DLD1 (cell line): Measurements from ENCODE around the gene AP4M1.
"Not testable (repeated sequence)": the region's sequence is repeated elsewhere in the genome, so short reads cannot be mapped to it uniquely, and the experiment has no call there.

Experiments
- in situ Hi-C: cut with HindIII; loops from 2 replicates; pipeline ENCODE4 v1.10.0; 2017; ENCODE audit warnings: low sequenced_read_pairs

AP4M1 gene

DNA sequence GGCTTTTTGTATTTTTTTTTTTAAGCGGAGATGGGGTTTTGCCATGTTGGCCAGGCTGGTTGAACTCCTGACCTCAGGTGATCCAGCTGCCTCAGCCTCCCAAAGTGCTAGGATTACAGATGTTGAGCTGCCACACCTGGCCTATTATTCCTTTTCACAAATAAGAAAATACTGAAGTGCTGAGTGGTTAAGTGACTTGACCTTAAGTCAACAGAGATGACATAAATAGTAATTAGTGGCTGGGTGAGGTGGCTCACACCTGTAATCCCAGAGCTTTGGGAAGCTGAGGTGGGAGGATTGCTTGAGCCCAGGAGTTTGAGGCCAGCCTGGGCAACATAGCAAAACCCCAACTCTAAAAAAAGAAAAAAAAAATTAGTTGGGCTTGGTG, 28.8 kb downstream of the AP4M1 start:
- in situ Hi-C loops, result not testable (repeated sequence)

DNA sequence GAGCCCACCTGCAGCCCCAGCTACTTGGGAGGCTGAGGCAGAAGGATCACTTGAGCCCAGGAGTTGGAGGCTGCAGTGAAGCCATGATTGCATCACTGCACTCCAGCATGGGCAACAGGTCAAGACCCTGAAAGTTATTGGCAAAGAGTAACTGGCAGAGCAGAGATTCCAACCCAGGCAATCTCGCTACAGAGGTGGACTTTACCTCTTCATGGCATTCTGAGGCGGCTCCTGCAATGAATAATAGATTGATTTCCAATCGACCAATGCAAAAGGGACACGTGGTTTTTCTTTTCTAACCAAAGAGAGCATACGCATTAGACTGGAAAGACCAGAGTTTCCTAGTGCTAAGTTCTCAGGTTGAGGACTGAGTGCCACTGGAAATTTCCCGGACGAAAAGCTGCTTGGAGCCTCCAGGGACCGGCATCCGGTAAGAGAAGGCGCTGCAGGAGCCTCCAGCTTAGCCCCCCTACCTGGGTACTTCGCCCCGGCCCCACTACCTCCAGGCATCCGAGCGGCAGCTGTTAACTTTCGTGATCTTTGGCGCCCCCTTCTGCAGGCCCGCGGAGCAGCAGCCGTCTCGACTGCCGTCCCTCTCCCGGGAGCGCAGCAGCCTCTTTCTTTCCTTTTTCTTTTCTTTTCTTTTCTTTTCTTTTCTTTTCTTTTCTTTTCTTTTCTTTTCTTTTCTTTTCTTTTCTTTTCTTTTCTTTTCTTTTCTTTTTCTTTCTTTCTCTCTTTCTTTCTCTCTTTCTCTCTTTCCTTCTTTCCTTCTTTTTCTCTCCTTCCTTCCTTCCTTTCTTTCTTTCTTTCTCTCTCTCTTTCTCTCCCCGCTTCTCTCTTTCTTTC, 29.4 kb downstream of the AP4M1 start:
- in situ Hi-C loops, result no loop called here

DNA sequence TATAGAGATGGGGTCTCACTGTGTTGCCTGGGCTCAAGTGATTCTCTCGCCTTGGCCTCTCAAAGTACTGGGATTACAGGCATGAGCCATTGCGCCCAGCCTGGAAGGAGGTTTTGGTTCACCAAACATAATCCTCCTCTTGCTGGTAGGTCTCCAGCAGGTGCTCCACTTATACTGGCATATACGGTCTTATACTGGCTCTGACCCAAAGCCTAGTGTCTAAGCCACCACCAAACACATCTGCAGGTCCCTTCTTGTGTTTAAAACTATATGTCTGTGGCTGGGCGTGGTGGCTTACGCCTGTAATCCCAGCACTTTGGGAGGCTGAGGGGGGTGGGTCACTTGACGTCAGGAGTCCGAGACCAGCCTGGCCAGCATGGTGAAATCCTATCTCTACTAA, 30.7 kb downstream of the AP4M1 start:
- in situ Hi-C loops, result no loop called here

DNA sequence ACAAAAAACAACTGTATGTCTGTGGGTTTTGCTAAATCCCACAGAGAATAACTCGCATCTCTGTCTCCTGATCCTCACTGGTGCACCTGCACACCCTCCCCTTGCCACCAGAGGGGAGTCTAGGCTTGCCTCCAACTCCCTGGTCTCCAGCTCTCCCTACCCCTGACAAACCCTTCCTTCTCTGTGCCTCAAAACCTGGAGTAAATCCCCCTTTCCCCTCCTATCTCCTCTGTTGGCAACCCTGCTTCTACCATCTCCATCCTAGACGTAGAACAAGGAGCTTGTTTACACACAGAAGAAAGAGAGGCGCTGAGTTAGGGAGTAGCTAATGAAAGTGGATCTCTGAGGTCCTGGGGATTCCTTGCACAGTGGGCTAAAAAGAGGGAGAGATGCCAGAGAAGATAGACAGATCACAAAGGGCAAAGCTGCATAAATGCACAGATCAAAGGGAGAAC, 31.3 kb downstream of the AP4M1 start:
- in situ Hi-C loops, result no loop called here

DNA sequence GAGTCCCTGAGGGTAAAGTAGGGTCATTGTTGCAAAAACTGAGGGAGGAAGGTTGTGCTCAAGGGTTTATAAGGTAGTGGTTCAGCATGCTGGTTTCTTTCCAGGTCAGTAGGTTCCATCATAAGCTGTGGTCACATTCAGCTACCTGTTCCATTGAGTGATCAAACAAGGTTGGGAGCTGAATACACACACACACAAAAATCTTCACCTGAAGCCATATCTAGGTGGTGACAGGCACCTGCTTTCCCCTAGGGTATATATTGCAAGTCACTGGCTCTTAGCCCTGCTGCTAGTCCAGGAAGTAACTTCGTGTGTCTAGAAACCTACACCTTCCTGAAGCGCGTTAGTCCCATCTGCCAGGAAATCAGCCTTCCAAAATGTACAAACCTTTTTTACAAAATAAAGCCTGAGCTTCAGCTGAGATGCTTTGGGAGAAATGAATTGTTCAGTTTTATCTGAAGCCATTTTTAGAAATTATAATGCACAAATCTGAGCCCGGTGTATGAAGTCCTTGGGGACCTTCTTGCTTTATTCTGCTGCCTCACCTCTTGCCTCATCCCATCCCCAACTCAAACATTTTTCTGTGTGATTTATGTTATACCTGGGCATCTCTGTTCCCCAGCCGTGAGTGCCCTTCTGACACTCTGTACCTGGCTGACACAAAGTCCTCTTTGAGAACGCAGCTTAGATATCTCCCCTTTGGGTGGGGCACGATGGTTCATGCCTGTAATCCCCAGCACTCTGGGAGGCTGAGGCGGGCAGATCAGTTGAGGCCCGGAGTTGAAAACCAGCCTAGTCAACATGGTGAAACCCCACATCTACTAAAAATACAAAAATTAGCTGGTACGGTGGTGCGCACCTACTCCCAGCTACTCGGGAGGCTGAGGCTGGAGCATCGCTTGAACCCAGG, 36.7 kb downstream of the AP4M1 start:
- in situ Hi-C loops, result no loop called here

DNA sequence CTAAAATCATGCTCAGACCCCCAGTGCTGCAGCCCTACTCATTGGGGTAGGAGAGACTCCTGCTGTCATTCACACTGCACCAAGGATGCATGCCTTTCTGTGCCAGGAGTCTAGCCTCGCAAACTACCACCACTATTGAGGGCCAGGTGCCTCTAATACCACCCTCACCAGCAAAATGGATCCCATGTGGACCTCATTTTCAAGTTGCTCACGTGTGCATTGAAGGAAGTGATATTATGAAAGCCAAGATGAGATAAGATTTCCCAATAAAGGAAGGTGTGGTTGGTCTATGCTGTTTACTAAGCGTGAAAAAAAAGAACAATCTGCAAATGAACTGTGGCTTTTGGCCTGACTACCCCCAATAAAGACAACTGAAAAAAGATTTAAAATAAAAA, 40.1 kb downstream of the AP4M1 start:
- in situ Hi-C loops, result no loop called here

DNA sequence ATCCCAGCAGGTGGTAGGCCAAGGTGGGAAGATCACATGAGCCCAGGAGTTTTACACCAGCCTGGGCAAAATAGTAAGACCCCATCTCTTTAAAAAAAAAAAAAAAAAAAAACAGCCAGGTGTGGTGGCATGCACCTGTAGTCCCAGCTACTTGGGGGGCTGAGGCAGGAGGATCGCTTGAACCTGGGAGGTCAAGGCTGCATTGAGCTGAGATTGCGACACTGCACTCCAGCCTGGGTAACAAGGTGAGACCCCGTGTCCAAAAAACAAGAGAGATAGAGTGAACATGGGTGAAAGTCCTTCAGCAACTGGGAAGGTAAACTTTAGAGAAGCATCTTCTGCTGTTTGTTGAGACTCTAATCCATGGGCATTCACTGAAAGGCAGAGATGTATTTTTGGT, 41.0 kb downstream of the AP4M1 start:
- in situ Hi-C loops, result no loop called here

DNA sequence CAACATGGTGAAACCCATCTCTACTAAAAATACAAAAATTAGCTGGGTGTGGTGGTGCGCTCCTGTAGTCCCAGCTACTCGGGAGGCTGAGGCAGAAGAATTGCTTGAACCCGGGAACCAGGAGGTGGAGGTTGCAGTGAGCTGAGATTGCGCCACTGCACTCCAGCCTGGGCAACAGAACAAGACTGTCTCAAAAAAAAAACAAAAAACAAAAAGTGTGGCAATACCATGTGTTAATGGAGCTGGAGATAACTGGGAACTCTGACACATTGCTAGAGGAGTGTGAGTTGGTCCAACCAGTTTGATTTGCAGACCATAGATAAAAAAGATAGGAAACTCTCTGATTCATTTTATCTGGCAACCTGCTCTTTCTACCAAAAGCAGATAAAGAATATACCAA, 44.9 kb downstream of the AP4M1 start:
- in situ Hi-C loops, result not testable (repeated sequence)

DNA sequence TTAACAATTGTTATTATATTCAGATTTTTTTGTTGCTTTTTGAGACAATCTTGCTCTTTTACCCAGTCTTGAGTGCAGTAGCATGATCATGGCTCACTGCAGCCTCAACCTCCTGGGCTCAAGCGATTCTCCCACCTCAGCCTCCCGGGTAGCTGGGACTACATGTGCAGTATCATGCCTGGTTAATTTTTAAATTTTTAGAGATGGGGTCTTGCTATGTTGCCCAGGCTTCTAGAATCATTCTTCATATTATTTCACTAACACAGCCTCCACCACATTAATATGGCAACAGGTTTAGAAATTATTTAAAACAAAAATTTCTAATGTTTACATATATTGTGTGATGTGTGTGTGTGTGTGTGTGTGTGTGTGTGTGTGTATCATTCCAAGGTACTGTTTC, 45.8 kb downstream of the AP4M1 start:
- in situ Hi-C loops, result no loop called here

DNA sequence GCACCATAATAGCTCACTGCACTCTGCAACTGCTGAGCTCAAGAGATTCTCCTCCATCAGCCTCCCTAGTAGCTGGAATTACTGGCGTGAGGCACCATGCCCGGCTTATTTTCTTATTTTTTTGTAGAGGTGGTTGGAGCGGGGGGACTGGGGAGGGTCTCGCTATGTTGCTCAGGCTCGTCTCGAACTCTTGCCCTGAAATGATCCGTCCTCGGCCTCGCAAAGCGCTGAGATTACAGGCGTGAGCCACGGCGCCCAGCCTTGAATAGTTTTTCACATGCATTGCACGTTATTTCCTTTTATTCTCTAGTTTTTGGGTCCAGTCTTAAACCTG, 46.7 kb downstream of the AP4M1 start:
- in situ Hi-C loops, result no loop called here

DNA sequence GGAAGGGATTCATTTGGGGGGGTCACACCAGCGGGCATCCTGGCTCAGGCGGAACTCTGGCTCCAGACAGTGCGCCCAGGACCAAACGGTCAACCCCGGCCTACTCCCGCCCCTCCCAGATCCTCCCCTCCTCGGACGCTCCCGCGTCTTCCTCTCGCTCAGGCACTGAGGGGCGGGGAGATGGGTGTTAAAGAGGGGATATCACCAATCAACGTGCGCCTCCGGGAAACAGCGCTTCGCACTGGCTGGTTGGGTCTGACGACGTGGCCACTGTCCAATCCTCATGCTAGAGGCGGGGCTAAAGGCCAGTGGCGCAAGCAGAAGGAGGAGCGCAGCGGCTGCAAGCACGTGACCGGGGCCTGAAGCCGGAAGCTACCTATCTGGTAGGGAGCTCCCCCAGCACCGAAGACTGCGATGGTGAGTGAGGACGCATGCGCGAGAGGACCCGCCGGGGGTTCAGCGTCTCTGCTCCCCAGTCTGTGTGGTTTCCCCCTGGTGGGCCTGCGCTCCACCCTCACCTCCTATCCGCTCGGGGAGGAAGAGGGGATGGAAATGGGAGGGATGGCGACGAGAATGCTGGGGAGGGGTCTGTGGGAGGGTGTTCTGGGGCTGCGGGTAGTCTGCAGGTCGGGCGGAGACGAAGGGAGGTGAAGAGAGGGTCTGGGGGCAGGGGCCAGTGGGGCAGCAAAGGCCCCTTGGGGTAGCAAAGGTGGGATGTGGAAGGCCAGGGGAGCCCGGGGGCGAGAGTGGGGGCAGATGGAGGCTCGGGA, 47.3 kb downstream of the AP4M1 start, which contains the start of gene LAMTOR4:
LAMTOR4 (plus strand) TSS at position 360 of the 770 bp plus-strand sequence; CDS start at position 415, 55 bp downstream.
- in situ Hi-C loops, result no loop called here

DNA sequence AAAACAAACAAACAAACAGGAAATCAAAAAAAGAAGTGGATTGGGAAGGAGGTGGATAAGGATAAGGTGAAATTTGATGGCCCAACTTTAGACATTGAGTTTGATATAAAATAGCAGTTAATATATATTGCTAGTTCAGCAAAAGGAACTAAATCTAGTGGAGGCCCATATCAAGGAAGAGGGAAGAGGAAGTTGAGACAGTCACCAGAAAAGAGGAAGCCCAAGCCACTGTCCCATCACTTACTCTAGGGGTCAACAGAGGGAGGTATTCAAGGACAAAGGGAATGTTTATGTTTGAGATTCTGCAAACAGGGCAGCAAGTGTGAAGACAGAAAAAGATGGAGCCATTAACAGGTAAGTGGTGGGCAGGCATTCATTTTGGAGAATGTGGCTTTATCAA, 51.0 kb downstream of the AP4M1 start:
- in situ Hi-C loops, result no loop called here

DNA sequence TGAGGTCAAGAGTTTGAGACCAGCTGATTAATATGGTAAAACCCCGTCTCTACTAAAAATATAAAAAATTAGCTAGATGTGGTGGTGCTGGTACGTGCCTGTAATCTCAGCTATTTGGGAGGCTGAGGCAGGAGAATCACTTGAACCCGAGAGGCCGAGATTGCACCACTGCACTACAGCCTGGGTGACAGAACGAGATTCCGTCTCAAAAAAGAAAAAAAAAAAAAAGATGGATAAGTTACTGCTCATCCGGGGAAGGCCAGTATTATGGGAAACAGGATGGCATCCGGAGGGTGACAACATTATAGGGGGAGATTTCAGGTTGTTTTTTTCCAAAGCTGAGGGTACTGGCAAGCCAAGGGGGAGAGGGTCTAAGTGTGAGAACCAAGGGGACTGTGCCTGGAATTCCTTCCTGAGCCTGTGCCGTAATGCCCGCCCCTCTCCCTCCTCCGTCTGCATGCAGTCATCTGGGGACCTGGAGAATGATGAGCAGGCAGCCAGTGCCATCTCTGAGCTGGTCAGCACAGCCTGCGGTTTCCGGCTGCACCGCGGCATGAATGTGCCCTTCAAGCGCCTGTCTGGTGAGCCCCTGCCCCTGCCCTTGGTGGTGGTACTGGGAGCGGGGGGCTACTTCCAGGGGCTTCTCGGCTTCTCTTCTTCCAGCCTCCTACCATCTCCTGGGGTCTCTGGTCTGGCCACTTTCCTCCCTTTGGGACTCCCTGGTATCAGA, 51.7 kb downstream of the AP4M1 start:
- in situ Hi-C loops, result no loop called here

DNA sequence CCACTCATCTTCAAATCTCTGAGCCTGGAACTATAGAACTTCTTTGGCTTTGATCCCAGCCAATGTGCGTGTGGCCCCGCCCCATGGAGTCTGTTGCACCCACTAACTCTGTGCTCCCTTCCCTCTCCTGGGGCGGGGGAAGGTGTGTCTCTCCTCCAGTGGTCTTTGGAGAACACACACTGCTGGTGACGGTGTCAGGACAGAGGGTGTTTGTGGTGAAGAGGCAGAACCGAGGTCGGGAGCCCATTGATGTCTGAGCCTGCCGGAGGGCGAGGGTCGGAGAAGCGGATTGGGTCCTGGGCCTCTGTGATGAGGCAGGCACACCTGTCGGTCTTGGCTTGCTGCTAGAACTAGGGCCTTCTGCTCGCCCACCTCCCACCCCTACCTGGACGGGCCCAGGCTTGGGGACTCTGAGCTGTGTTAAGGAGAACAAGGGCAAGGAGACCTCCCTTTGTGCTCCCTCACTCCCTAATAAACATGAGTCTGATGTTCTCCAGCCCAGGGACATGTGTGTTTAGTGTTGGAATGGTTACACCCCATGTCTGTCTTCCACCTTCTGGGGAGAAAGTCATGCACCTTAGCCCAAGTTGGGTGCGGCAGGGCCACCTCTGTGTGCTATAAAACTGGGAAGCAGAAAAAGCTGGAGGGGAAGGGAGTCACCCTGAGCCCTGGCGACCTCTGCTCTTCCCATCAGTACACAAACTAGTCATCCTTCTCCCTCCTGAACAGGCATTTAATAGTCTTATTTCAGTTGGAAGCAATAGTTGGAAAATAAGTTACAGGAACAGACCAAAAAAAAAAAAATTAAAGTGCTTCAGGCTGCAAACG, 52.5 kb downstream of the AP4M1 start:
- in situ Hi-C loops, result no loop called here

DNA sequence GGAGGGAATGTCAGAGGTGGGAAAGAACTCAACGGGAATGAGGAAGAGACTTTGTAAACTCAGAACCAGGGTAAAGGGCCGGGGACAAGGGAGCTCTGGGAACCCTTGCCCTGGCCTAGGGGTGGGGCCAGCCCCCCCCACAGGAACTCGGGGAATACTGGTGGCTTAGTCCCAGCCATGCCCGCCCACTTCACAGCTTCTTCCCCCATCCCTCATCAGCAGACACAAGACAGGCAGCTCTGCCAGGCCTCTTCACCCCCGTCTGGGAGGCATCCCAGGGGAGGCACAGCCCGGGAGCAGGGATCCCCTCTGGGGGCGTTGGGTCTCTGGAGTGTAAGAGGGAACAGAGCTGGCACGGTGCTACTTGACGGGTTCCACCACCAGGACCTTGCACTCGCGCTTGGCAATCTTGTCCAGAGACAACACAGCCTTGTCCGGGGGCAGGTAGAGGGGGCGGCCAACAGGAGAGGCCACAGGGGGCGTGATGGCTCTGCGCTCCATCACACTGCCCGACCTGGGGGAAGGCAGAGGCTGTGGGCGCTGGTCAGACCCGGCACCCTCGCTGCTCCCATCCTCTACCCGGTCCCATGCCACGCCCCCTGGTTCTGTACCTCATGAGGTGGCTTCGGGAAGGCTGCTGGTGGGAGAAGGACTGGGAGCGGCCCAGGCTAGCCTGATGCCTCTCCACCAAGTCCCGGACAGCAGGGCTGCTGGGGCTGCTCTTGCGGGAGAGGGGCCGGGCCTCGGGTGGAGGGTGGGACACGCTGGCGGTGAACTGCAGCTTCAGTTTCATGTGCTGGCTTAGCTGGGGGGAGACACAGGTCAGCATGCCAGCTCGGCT, 53.4 kb downstream of the AP4M1 start:
- in situ Hi-C loops, result no loop called here

DNA sequence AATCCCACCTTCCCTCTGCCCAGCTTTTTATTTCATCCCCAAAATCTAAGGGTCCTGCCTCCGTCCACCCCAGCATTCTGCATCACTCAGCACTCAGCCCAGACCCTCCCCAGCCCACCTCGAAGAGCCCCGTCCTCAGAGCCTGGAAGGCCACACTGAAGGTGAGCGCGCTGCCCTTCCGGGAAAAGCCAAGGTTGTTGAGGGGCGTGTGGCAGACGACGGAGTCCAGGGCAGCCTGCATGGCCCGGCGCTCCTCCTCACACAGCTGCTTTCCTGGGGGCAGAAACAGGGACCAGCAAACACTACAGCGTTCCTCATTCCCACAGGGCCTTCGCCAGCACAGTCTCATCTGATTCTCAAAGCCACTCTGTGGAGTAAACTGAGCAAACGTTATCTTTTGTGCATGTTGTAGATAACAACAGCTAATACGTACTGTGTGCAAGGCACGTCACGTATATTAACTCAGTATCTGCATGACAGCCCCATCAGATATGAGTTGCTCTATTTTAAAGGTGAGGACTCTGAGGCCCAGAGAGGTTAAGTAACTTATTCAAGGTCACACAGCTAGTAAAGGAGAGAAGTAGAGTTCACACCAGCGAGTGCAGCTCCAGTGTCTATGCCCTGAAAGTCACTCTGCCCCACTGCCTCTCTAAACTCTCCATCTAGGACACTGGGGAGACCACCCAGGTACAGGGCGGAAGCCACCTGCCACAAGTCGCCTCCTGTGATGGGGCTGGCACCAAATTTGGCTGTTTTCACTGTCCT, 54.3 kb downstream of the AP4M1 start:
- in situ Hi-C loops, result no loop called here

DNA sequence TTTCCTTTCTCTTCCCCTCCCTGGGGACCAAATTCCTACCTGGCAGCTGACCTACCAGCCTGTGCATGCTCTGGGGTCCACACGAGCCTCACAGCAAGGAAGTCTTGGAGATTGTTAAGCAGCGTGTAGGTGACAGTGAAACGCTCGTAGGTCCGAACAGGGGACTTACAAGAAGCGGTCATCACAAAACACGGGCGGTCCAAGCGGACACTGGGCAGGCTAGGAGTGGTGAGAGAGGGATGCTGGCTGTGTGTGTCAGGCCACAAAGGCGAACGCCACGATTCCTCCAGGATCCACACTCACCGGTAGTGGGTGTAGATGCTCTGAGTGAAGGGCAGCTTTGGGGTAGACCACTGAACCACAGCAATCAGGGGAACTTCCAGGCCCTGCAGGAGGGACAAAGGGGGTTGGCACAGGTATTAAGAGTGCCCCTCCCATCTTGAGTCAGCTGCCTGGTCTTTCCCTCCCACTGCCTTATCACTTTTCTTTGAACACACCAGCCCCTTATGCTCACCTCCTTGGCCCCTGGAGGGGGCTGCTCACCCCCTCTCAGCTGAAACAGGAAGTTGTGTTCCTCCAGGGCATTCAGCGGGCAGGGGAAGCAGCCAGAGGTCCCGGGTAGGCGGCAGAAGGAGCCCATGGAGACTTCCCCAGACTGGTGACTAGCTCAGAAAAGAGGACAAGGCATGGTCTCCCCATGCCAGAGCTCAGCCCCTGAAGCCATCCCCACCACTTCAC, 55.1 kb downstream of the AP4M1 start:
- in situ Hi-C loops, result no loop called here

DNA sequence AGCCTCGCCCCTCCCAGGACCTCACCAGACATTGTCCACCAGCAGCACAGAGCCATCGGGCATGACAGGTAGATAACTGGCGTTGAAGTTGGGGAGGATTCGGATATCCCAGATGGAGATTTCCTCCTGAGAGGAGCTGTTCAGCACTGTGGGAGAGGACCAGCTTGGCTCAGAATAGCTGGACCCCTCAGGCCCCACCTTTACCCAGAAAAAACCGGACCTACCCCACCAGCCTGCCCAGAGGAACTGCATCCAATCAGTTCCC, 55.6 kb downstream of the AP4M1 start:
- in situ Hi-C loops, result no loop called here
